Hematopoietic multipotent progenitor cell treated with erythropoietin and hydrocortisone succinate and interleukin-3 and kit ligand, for 8 days (in vitro differentiated cells): Measurements from ENCODE around the gene TET2.
A peak's percentile ranks its signal among the peaks of the same experiment; 100 is the strongest.

ENCODE experiments used
- DNase-seq: peaks from one replicate; pipeline ENCODE4 v3.0.0-alpha.2; 2015

Gene TET2

GRCh38 chr4:105304085-105304484 is 157.4 kb downstream of the TET2 start:
- DNase-seq: no peak

- no peak for DNase-seq
Measured at GRCh38 chr4:105305019-105305836, 158.6 kb downstream of the TET2 start.

- DNase-seq: peak; percentile 43
Measured at GRCh38 chr4:105306158-105306781, 159.6 kb downstream of the TET2 start.

GRCh38 chr4:105306820-105307219 is 160.1 kb downstream of the TET2 start:
- DNase-seq: no peak

GRCh38 chr4:105318486-105318885 is 171.8 kb downstream of the TET2 start:
- DNase-seq: no peak

GRCh38 chr4:105327222-105327621 is 180.5 kb downstream of the TET2 start:
- no peak for DNase-seq

GRCh38 chr4:105327956-105328355 is 181.3 kb downstream of the TET2 start:
- DNase-seq: no peak

GRCh38 chr4:105329081-105329480 is 182.4 kb downstream of the TET2 start:
- no peak for DNase-seq
